Renal cortical epithelial cell (primary cell): ENCODE results near the gene ARPP19. TPM values are rescaled to one million over a fixed set of nuclear protein-coding genes. Genes with fewer than 3 reads are reported as not detected.
A peak's percentile ranks its signal among the peaks of the same experiment; 100 is the strongest.

Experiments used
- DNase-seq: peaks from one replicate; pipeline ENCODE4 v3.0.0-alpha.2; 2011; ENCODE audit warnings: low read depth
- total RNA-seq: library from RNA; depleted of rRNA; stranded (reverse); fragments of >200 nt; gene quantifications from 2 replicates; pipeline ENCODE4 v1.2.3, GENCODE V29; 2014

Gene ARPP19
- total RNA-seq, 1 donor from 2014 or later, result 175 TPM

- DNase-seq, result peak; percentile 37
Measured at GRCh38 chr15:52512869-52513268, 56.0 kb downstream of the ARPP19 start.

DNA sequence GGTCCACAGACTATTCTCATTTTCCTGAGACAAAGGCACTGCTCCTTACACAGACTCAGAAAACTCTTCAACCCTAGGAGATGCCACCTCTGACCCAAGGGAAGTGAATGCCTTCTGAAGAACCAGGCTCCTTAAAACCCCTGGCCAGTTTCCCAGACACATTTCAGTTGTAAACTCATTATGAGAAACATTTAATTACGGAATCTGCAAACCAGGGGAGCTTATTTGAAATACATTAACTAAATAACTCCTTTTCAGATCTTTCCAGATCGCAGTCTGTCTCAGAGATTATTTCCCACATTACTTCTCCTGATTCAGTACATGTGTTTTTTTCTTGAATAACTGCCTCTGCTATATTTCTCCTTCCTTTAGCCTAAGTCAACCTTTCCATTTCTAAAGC, 57.7 kb downstream of the ARPP19 start:
- DNase-seq, result peak; percentile 69

GRCh38 chr15:52509500-52510245, 59.2 kb downstream of the ARPP19 start:
- DNase-seq, result no peak

- no peak for DNase-seq
Measured at GRCh38 chr15:52506549-52506948, 62.3 kb downstream of the ARPP19 start.

DNA sequence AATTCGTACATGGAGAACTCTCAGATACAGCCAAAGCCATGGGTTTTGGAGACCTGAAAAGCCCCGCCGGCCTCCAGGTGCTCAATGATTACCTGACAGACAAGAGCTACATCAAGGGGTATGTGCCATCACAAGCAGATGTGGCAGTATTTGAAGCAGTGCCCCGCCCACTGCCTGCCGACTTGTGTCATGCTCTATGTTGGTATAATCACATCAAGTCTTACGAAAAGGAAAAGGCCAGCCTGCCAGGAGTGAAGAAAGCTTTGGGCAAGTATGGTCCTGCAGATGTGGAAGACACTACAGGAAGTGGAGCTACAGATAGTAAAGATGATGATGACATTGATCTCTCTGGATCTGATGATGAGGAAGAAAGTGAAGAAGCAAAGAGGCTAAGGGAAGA, 63.7 kb downstream of the ARPP19 start:
- no peak for DNase-seq

DNA sequence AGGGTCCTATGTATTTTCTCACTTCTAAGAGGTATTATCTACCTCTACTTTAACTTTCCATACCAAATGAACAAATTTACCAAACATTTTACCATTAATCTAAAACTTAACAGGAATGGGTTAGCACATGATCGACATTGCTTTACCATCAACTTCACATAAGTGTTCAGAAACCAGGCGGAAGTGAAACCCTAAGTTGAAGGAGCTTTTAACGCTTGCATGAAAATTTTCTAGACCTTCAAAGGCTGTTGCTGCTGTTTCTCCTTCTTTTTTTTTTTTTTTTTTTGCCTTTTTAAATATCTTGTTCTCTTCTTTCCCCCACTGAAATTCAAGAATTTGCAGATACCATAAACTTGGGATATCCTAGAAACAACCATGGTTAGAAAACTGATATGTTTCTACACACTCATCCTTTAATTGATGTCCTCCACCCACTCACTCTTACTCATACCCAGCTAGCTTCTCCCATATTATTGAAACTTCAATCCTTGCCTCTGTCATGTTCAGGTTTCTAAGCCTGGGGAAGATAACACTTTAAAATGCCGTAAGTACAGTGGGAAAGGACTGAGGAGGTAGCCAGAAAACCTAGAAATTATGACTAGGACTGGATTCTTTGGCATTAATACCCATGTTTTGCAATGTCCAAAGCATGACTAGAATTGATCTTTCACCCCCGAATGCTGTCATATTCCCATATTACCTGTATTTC, 64.9 kb downstream of the ARPP19 start:
- DNase-seq, result peak; percentile 33

GRCh38 chr15:52502608-52503007, 66.2 kb downstream of the ARPP19 start:
- DNase-seq, result no peak

DNA sequence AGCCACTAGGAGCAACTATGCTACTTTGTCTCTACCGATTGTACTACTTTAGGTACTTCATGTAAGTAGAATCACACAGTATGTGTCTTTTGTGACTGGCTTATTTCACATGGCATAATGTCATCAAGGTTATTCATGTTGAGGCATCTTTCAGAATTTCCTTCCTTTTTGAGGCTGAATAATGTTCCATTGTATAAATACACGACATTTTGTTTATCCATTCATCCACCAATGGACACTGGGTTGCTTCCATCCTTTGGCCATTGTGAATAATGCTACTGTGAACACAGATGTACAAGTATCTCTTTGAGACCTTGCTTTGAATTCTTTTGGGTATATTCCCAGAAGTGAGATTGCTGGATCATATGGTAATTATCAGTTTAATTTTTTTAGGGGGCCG, 69.3 kb downstream of the ARPP19 start:
- no peak for DNase-seq

DNA sequence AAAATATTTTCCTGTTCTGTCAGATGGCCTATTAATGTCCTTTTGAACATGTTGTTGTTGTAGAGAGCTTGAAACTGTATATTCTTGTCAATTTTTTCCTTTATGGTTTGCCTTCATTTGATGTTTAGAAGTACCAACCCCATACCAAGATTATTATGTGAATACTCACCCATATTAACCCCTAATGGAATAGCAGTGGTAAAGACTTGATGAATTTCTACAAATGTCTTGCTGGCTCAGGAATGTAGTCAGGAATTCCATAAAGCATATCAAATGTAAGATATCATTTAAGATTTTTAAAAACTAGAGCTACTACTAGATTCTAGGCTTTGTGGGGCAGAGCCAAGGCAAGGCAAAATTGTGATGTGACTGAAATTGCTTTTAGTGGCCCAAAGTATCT, 70.1 kb downstream of the ARPP19 start:
- no peak for DNase-seq

Other genes starting within 250 kb of the ARPP19 start
- gene MYO5A, start 40.1 kb downstream of the ARPP19 start, total RNA-seq, result 37.0 and 71.3 TPM in 2 replicates
- 10.2 and 51.5 TPM in 2 replicates for gene ATOSA, start 110.4 kb upstream of the ARPP19 start, total RNA-seq
- gene ONECUT1, start 221.3 kb upstream of the ARPP19 start, total RNA-seq, result 0.10 TPM in 1 of 2 replicates, not detected in the other